Mesenchymal stem cell (in vitro differentiated cells and primary cell): ENCODE measurements around the gene CLASP1.
"Not testable (repeated sequence)": the region's sequence is repeated elsewhere in the genome, so short reads cannot be mapped to it uniquely, and the experiment has no call there.

Experiments used
- DNase-seq: peaks from one replicate; pipeline ENCODE4 v3.0.0-alpha.2; 2013
- H2AFZ ChIP-seq: one replicate; pipeline ENCODE4 v1.6.1; 2013; ENCODE audit warnings: low read depth, mild to moderate bottlenecking, control low read depth, inconsistent platforms, low read length, moderate library complexity
- H2AK5ac ChIP-seq: 2 replicates; pipeline ENCODE4 v1.6.1; 2013; ENCODE audit warnings: low read length, moderate library complexity, mild to moderate bottlenecking, inconsistent platforms; ENCODE audit not compliant: severe bottlenecking
- H2BK120ac ChIP-seq: one replicate; pipeline ENCODE4 v1.6.1; 2013; ENCODE audit warnings: low read depth, mild to moderate bottlenecking, inconsistent platforms, low read length, moderate library complexity
- H2BK12ac ChIP-seq, 2 experiments: one replicate each; pipeline ENCODE4 v1.6.1; 2013; ENCODE audit warnings: inconsistent platforms in 2 of 2, low read length in 2 of 2, mild to moderate bottlenecking in 2 of 2, moderate library complexity in 2 of 2, control low read depth in 1 of 2
- H2BK15ac ChIP-seq: one replicate; pipeline ENCODE4 v1.6.1; 2013; ENCODE audit warnings: mild to moderate bottlenecking, low read depth, inconsistent platforms; ENCODE audit not compliant: poor library complexity, severe bottlenecking
- H2BK5ac ChIP-seq: 2 replicates; pipeline ENCODE4 v1.6.1; 2013; ENCODE audit warnings: low read depth, mild to moderate bottlenecking, low read length, control low read depth, inconsistent platforms; ENCODE audit not compliant: poor library complexity, severe bottlenecking
- H3K14ac ChIP-seq, 2 experiments: one replicate each; pipeline ENCODE4 v1.6.1; 2013; ENCODE audit warnings: inconsistent platforms in 2 of 2, low read length in 2 of 2, control low read depth in 1 of 2, mild to moderate bottlenecking in 1 of 2, moderate library complexity in 1 of 2
- H3K18ac ChIP-seq, 2 experiments: one replicate each; pipeline ENCODE4 v1.6.1; 2013; ENCODE audit warnings: inconsistent platforms in 2 of 2, low read length in 2 of 2, control low read depth in 1 of 2, low read depth in 1 of 2, mild to moderate bottlenecking in 1 of 2
- H3K23ac ChIP-seq, 2 experiments: one replicate each; pipeline ENCODE4 v1.6.1; 2013; ENCODE audit warnings: inconsistent platforms in 2 of 2, low read length in 2 of 2, mild to moderate bottlenecking in 2 of 2, moderate library complexity in 2 of 2, control low read depth in 1 of 2
- H3K27ac ChIP-seq: 2 replicates; pipeline ENCODE4 v1.5.1; 2013; ENCODE audit warnings: mild to moderate bottlenecking, moderate library complexity, low read length, control low read depth, inconsistent platforms; ENCODE audit not compliant: poor library complexity, severe bottlenecking
- H3K27me3 ChIP-seq, 2 experiments: 2 replicates each; pipeline versions ENCODE4 v1.6.1 to v1.7.0; 2013; ENCODE audit warnings: low read length in 2 of 2, mild to moderate bottlenecking in 2 of 2, moderate library complexity in 2 of 2, control low read depth in 1 of 2, inconsistent platforms in 1 of 2; ENCODE audit not compliant: control insufficient read depth in 1 of 2, insufficient read depth in 1 of 2
- H3K36me3 ChIP-seq, 2 experiments: 2 replicates each; pipeline versions ENCODE4 v1.6.1 to v1.7.0; 2013; ENCODE audit warnings: low read length in 2 of 2, control low read depth in 1 of 2, inconsistent platforms in 1 of 2, low read depth in 1 of 2, mild to moderate bottlenecking in 1 of 2; ENCODE audit not compliant: insufficient read depth in 2 of 2, control insufficient read depth in 1 of 2
- H3K4ac ChIP-seq, 2 experiments: one replicate each; pipeline ENCODE4 v1.6.1; 2013; ENCODE audit warnings: inconsistent platforms in 2 of 2, low read length in 2 of 2, mild to moderate bottlenecking in 2 of 2, moderate library complexity in 2 of 2, control low read depth in 1 of 2, low read depth in 1 of 2
- H3K4me1 ChIP-seq: 2 replicates; pipeline ENCODE4 v1.6.1; 2013; ENCODE audit warnings: low read depth, low read length, control low read depth; ENCODE audit not compliant: control insufficient read depth, insufficient read depth
- H3K4me2 ChIP-seq: 2 replicates; pipeline ENCODE4 v1.6.1; 2013; ENCODE audit warnings: low read length, mild to moderate bottlenecking, inconsistent platforms; ENCODE audit not compliant: poor library complexity, severe bottlenecking
- H3K4me3 ChIP-seq, 2 experiments: 2 replicates each; pipeline versions ENCODE4 v1.5.1 to v1.7.0; 2013; ENCODE audit warnings: low read length in 2 of 2, mild to moderate bottlenecking in 2 of 2, control low read depth in 1 of 2, low read depth in 1 of 2; ENCODE audit not compliant: insufficient read depth in 1 of 2
- H3K79me1 ChIP-seq: replicated peaks from 2 replicates; pipeline ENCODE4 v1.6.1; 2013; ENCODE audit warnings: mild to moderate bottlenecking, control low read depth, low read length, inconsistent platforms; ENCODE audit not compliant: poor library complexity, severe bottlenecking
- H3K9ac ChIP-seq: 2 replicates; pipeline ENCODE4 v1.7.0; 2013; ENCODE audit warnings: mild to moderate bottlenecking, low read length, moderate library complexity
- H3K9me3 ChIP-seq: 2 replicates; pipeline ENCODE4 v1.7.0; 2013; ENCODE audit warnings: mild to moderate bottlenecking, low read length; ENCODE audit not compliant: control insufficient read depth
- H4K8ac ChIP-seq: one replicate; pipeline ENCODE4 v1.6.1; 2013; ENCODE audit warnings: inconsistent platforms, mild to moderate bottlenecking, low read length, moderate library complexity
- H4K91ac ChIP-seq: one replicate; pipeline ENCODE4 v1.6.1; 2013; ENCODE audit warnings: mild to moderate bottlenecking, low read length, inconsistent platforms
- WGBS: methylation state at CpG from one replicate; pipeline ENCODE4 v1.1.7; 2013; ENCODE audit warnings: mixed read lengths; 5-methylcytosine and 5-hydroxymethylcytosine counted together

CLASP1 gene

DNA sequence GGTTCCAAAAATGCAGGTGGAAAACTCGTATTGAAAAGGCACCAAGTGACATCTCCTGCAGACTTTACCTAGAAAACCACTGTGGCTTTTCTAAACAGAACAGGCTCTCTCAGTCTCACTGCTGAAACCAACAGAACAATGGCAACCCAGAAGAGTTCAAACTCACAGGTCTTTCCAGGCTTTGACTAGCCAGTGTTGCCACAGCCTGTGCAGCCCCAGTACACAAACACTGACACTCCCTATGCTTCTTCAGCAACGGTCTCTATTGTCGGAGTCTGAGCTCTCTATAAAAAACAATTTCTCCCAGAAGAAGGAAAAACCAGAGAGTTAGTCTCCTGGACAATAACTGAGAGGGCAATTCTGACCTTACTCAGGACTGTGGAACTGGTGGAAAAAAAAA lies 206.4 kb downstream of the CLASP1 start:
- Histone ChIP-seq H2BK12ac (no peak overlapping the region), H3K9me3 (no peaks in the 10 kb centered on the region), H3K4me3 (no peak overlapping the region), H2AK5ac (no peak overlapping the region), H3K14ac (no peak overlapping the region), H2BK120ac (no peak overlapping the region), H3K79me1 (peaks cover 18% of the 10 kb centered on the region), H4K91ac (no peak overlapping the region), H3K27ac (no peak overlapping the region), H2BK15ac (no peak overlapping the region), H3K36me3 (peaks cover 25 to 71% of the 10 kb centered on the region in 2 experiments), H3K27me3 (no peaks in the 10 kb centered on the region), H3K23ac (no peak overlapping the region), H3K4ac (no peak overlapping the region), H3K4me2 (no peak overlapping the region), H3K9ac (no peak overlapping the region), H4K8ac (no peak overlapping the region), H2AFZ (no peak overlapping the region), H3K4me1 (no peaks in the 10 kb centered on the region), H3K18ac (no peak overlapping the region), H2BK5ac (no peak overlapping the region)
- no peak for DNase-seq
- 90% methylated on average over 3 of the region's 3 CpGs for WGBS

DNA sequence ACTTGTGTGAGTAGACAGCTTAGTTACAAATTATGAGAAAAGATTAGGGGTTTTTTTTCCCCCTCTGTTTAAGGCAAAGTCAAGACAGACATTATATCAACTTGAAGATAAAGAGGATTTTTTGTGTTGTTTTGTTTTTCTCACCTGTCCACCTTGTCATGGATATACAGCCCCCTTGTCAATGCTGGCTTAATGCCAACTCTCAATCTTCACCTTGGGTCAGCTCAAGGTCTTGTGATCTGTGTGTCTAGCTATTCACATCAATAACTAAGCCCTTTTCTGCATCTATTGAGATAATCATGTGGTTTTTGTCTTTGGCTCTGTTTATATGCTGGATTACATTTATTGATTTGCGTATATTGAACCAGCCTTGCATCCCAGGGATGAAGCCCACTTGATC lies 211.0 kb downstream of the CLASP1 start:
- not testable (repeated sequence) for H3K27me3 ChIP-seq, H3K9ac ChIP-seq, H3K23ac ChIP-seq, H3K18ac ChIP-seq, H2BK5ac ChIP-seq, H3K4ac ChIP-seq, H3K4me3 ChIP-seq, H4K91ac ChIP-seq, H2BK15ac ChIP-seq, H3K9me3 ChIP-seq, H3K4me1 ChIP-seq, H2AK5ac ChIP-seq, H2BK120ac ChIP-seq, H2BK12ac ChIP-seq, H3K27ac ChIP-seq, H4K8ac ChIP-seq, H3K4me2 ChIP-seq, H3K14ac ChIP-seq, H2AFZ ChIP-seq, DNase-seq
- Histone ChIP-seq H3K79me1 (peaks cover 11% of the 10 kb centered on the region), H3K36me3 (peaks cover 6 to 36% of the 10 kb centered on the region in 2 experiments)
- no CpG with 5 or more reads among the region's 1 CpG for WGBS

DNA sequence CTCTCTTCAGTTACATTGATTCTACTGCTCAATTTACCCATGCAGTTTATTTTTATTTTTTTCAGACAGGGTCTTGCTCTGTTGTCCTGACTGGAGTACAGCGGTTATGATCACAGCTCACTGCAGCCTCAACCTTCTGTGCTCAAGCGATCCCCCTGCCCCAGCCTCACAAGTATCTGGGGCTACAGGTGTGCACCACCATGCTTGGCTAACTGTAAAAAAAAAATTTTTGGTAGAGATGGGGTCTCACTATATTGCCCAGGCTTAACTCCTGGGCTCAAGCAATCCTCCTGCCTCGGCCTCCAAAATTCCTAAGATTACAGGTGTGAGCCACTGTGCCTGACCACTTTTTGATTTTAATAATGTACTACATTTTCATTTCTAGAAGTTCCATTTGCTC lies 212.3 kb downstream of the CLASP1 start:
- H2BK5ac ChIP-seq: no peak overlapping the region
- no peak overlapping the region for H3K4me3 ChIP-seq
- H3K18ac ChIP-seq: no peak overlapping the region
- peaks cover 8% of the 10 kb centered on the region for H3K79me1 ChIP-seq
- no peak overlapping the region for H3K14ac ChIP-seq
- no peak overlapping the region for H2BK15ac ChIP-seq
- no peak overlapping the region for H3K23ac ChIP-seq
- WGBS: 93% methylated on average over 3 of the region's 3 CpGs
- no peak overlapping the region for H3K4me2 ChIP-seq
- no peak overlapping the region for H4K8ac ChIP-seq
- H2BK120ac ChIP-seq: no peak overlapping the region
- H3K4ac ChIP-seq: no peak overlapping the region
- H3K9me3 ChIP-seq: no peaks in the 10 kb centered on the region
- no peaks in the 10 kb centered on the region for H3K27me3 ChIP-seq
- no peak overlapping the region for H3K27ac ChIP-seq
- H4K91ac ChIP-seq: no peak overlapping the region
- no peaks in the 10 kb centered on the region for H3K4me1 ChIP-seq
- peaks cover 6 to 30% of the 10 kb centered on the region in 2 experiments for H3K36me3 ChIP-seq
- H2BK12ac ChIP-seq: no peak overlapping the region
- no peak overlapping the region for H2AFZ ChIP-seq
- no peak overlapping the region for H2AK5ac ChIP-seq
- no peak overlapping the region for H3K9ac ChIP-seq
- DNase-seq: no peak

DNA sequence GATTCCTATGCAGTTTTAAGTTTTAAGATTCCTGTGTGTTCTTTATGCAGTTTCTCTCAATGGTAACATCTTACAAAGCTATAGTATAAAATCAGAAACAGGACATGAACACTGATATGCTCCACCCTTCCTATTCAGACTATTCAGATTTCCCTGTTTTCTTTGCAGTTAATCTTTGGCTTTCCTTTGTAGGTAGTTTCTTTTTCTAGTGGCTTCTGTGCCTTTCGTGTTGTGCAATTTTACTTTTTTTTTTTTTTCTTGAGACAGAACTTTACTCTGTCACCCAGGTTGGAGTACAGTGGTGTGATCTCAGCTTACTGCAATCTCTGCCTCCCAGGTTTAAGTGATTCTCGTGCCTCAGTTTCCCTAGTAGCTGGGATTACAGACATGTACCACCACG lies 213.5 kb downstream of the CLASP1 start:
- H3K4me1 ChIP-seq: no peaks in the 10 kb centered on the region
- H3K4me3 ChIP-seq: no peak overlapping the region
- no peak overlapping the region for H2BK5ac ChIP-seq
- H3K27ac ChIP-seq: no peak overlapping the region
- no peak overlapping the region for H4K8ac ChIP-seq
- H4K91ac ChIP-seq: no peak overlapping the region
- H3K18ac ChIP-seq: no peak overlapping the region
- H3K79me1 ChIP-seq: peaks cover 4% of the 10 kb centered on the region
- H3K23ac ChIP-seq: no peak overlapping the region
- H3K9ac ChIP-seq: no peak overlapping the region
- H3K27me3 ChIP-seq: no peaks in the 10 kb centered on the region
- no peak overlapping the region for H2BK12ac ChIP-seq
- H3K9me3 ChIP-seq: no peaks in the 10 kb centered on the region
- DNase-seq: no peak
- WGBS: 97% methylated on average over 3 of the region's 3 CpGs
- H2BK15ac ChIP-seq: no peak overlapping the region
- no peak overlapping the region for H2AFZ ChIP-seq
- H2BK120ac ChIP-seq: no peak overlapping the region
- no peak overlapping the region for H3K14ac ChIP-seq
- peaks cover 3 to 24% of the 10 kb centered on the region in 2 experiments for H3K36me3 ChIP-seq
- no peak overlapping the region for H3K4ac ChIP-seq
- H3K4me2 ChIP-seq: no peak overlapping the region
- H2AK5ac ChIP-seq: no peak overlapping the region
